B cell (primary cell): Measurements from ENCODE around the gene TFF1. TPM values are rescaled to one million over a fixed set of nuclear protein-coding genes. Genes with fewer than 3 reads are reported as not detected.

Experiments
- ATAC-seq: fragments of 200-7000 bp; cut with Tn5 transposase; one replicate; pipeline ENCODE4 v1.10.0; 2021; ENCODE audit warnings: low read depth, mild to moderate bottlenecking, moderate number of reproducible peaks, moderate library complexity
- CTCF ChIA-PET: fragments of 350-600 bp; sonication (Branson Sonifier 250); formaldehyde crosslinking; loops from one replicate; lab custom pipeline; 2021; ENCODE audit warnings: antibody characterized with exemption, inconsistent platforms; lab: Charles Lee
- POLR2A ChIA-PET: fragments of 350-600 bp; sonication (Branson Sonifier 250); formaldehyde crosslinking; loops from one replicate; lab custom pipeline; 2021; ENCODE audit warnings: antibody characterized with exemption; lab: Charles Lee
- DNase-seq: peaks from one replicate; pipeline ENCODE4 v3.0.0; 2013
- H2AFZ ChIP-seq: 2 replicates; pipeline ENCODE4 v1.6.1; 2012; ENCODE audit warnings: mild to moderate bottlenecking, low read depth, low read length; ENCODE audit not compliant: insufficient read depth, poor library complexity, severe bottlenecking
- H3K27ac ChIP-seq, 2 donors: 1 replicate in 1 of 2; 2 replicates in 1 of 2; pipeline ENCODE4 v1.5.1; 2012 to 2013; ENCODE audit warnings: low read length in 2 of 2, mild to moderate bottlenecking in 2 of 2, moderate library complexity in 1 of 2
- H3K27me3 ChIP-seq, 4 experiments: fragments of 200-600 bp in 1 of 4; sonication (generic) in 1 of 4; replicated peaks in 1 of 4; 1 replicate in 2 of 4; 2 replicates in 2 of 4; pipeline versions ENCODE4 v1.6.1 to v1.7.0; 2013 to 2016; ENCODE audit warnings: low read length in 3 of 4, mild to moderate bottlenecking in 2 of 4, mixed read lengths in 1 of 4, moderate library complexity in 1 of 4; ENCODE audit not compliant: insufficient read depth in 4 of 4, control insufficient read depth in 3 of 4; ENCODE audit errors: control extremely low read depth in 1 of 4
- H3K36me3 ChIP-seq, 2 experiments: replicated peaks in 1 of 2; 1 replicate in 1 of 2; 2 replicates in 1 of 2; pipeline versions ENCODE4 v1.6.1 to v1.7.1; 2013; ENCODE audit warnings: low read length in 1 of 2; ENCODE audit not compliant: insufficient read depth in 2 of 2, control insufficient read depth in 1 of 2; ENCODE audit errors: control extremely low read depth in 1 of 2, extremely low read depth in 1 of 2
- H3K4me1 ChIP-seq, 2 donors: fragments of 200-600 bp in 1 of 2; sonication (generic) in 1 of 2; 1 replicate in 1 of 2; 2 replicates in 1 of 2; pipeline versions ENCODE4 v1.5.1 to v1.6.1; 2013 to 2017; ENCODE audit warnings: low read length in 2 of 2; ENCODE audit not compliant: control insufficient read depth in 2 of 2, insufficient read depth in 2 of 2
- H3K4me2 ChIP-seq: replicated peaks from 2 replicates; pipeline ENCODE3; 2012; ENCODE audit warnings: mild to moderate bottlenecking, low read depth, low read length; ENCODE audit not compliant: poor library complexity, severe bottlenecking
- H3K4me3 ChIP-seq, 5 experiments: fragments of 200-600 bp in 1 of 5; sonication (generic) in 1 of 5; 1 replicate in 3 of 5; 2 replicates in 2 of 5; pipeline versions ENCODE4 v1.5.1 to v1.7.0; 2011 to 2016; ENCODE audit warnings: low read length in 4 of 5, mild to moderate bottlenecking in 4 of 5, low read depth in 2 of 5, control low read depth in 1 of 5, moderate library complexity in 1 of 5; ENCODE audit not compliant: insufficient read depth in 1 of 5; ENCODE audit errors: control extremely low read depth in 1 of 5, extremely low read depth in 1 of 5
- H3K79me2 ChIP-seq: fragments of 200-600 bp; sonication (generic); one replicate; pipeline ENCODE4 v1.6.0; 2016; ENCODE audit warnings: low read length; ENCODE audit not compliant: control insufficient read depth, insufficient read depth
- H3K9ac ChIP-seq: fragments of 200-600 bp; sonication (generic); 2 replicates; pipeline ENCODE4 v1.6.1; 2017; ENCODE audit warnings: mild to moderate bottlenecking, low read length, moderate library complexity
- H3K9me3 ChIP-seq, 3 donors: one replicate each; pipeline versions ENCODE4 v1.6.1 to v1.7.1; 2013; ENCODE audit warnings: low read length in 2 of 3; ENCODE audit not compliant: control insufficient read depth in 2 of 3, insufficient read depth in 1 of 3; ENCODE audit errors: control extremely low read depth in 1 of 3
- H4K20me1 ChIP-seq: 2 replicates; pipeline ENCODE4 v1.6.0; 2012; ENCODE audit warnings: mild to moderate bottlenecking, low read length; ENCODE audit not compliant: insufficient read depth, control insufficient read depth, poor library complexity, severe bottlenecking
- H3K27ac Mint-ChIP-seq: one replicate; pipeline ENCODE4 v1.8.0; 2021; ENCODE audit warnings: mixed read lengths
- H3K27me3 Mint-ChIP-seq: one replicate; pipeline ENCODE4 v1.8.0; 2021; ENCODE audit warnings: mixed read lengths
- H3K4me1 Mint-ChIP-seq: one replicate; pipeline ENCODE4 v1.8.0; 2021; ENCODE audit warnings: mixed read lengths
- H3K4me3 Mint-ChIP-seq: one replicate; pipeline ENCODE4 v1.8.0; 2021; ENCODE audit warnings: mixed read lengths
- H3K9me3 Mint-ChIP-seq: one replicate; pipeline ENCODE4 v1.8.0; 2022; ENCODE audit warnings: mixed read lengths; ENCODE audit not compliant: insufficient read depth
- CTCF ChIP-seq: fragments of 200-600 bp; IDR thresholded peaks from one replicate; pipeline ENCODE4 v1.8.0; 2022; ENCODE audit warnings: antibody characterized with exemption, mild to moderate bottlenecking
- EZH2 ChIP-seq: IDR thresholded peaks from 2 replicates; pipeline ENCODE4 v1.6.1; 2012; ENCODE audit warnings: borderline replicate concordance, low read depth, mild to moderate bottlenecking, moderate library complexity, low read length; ENCODE audit not compliant: insufficient read depth, poor library complexity, severe bottlenecking
- WGBS: methylation state at CpG from one replicate; pipeline ENCODE4 v1.1.5; 2013; ENCODE audit warnings: missing lambda C conversion rate; ENCODE audit not compliant: insufficient coverage; 5-methylcytosine and 5-hydroxymethylcytosine counted together
- intact Hi-C: fragments of 100-400 bp; cut with micrococcal nuclease; formaldehyde crosslinking; loops from one replicate; pipeline ENCODE4 v1.10.0; 2022
- polyA plus RNA-seq: library from polyadenylated mRNA; depleted of rRNA; stranded (reverse); fragments of >200 nt; gene quantifications from 2 replicates; pipeline ENCODE4 v1.2.3, GENCODE V29; 2012
- total RNA-seq, 2 donors: library from RNA; stranded (reverse); fragments of 120-200 nt in 1 of 2; gene quantifications; 1 replicate in 1 of 2; 2 replicates in 1 of 2; pipeline versions ENCODE4 v1.2.3 to v1.2.4, GENCODE V29; 2013 to 2022

The TFF1 gene
- total and polyA plus RNA-seq, 2 donors (not counting 1 experiment from before 2014, with no cell fraction given): not detected

- no peak overlapping the region for H3K27ac Mint-ChIP-seq
- Histone ChIP-seq H3K9me3 (no peaks in the 10 kb centered on the region), H3K9ac (no peak overlapping the region), H3K36me3 (no peaks in the 10 kb centered on the region), H3K4me3 (no peak overlapping the region), H4K20me1 (no peaks in the 10 kb centered on the region), H2AFZ (no peak overlapping the region), H3K79me2 (no peaks in the 10 kb centered on the region), H3K4me2 (no peak overlapping the region), H3K4me1 (peaks cover 12 to 16% of the 10 kb centered on the region in 2 donors), H3K27ac (no peak overlapping the region), H3K27me3 (peaks cover 0 to 5% (median 1%) of the 10 kb centered on the region in 4 experiments)
- TF ChIP-seq EZH2 (no peak), CTCF (no peak)
- ChIA-PET POLR2A (no interaction called here), CTCF (no interaction called here)
- WGBS: 81% methylated on average over 5 of the region's 8 CpGs
- DNase-seq: no peak
- H3K27me3 Mint-ChIP-seq: peaks cover 7% of the 10 kb centered on the region
- H3K9me3 Mint-ChIP-seq: no peaks in the 10 kb centered on the region
- no peak overlapping the region for H3K4me3 Mint-ChIP-seq
- intact Hi-C loops: no loop called here
- ATAC-seq: no peak
- peaks cover 15% of the 10 kb centered on the region for H3K4me1 Mint-ChIP-seq
These were observed 49.0 kb downstream of the TFF1 start for GRCh38 chr21:42317341-42317741.

GRCh38 chr21:42316891-42317290 is 49.4 kb downstream of the TFF1 start:
- no peak for TF ChIP-seq EZH2
- Mint-ChIP-seq H3K4me1 (peaks cover 15% of the 10 kb centered on the region), H3K4me3 (no peak overlapping the region), H3K9me3 (no peaks in the 10 kb centered on the region), H3K27ac (no peak overlapping the region), H3K27me3 (peaks cover 4% of the 10 kb centered on the region)
- ChIA-PET CTCF (no interaction called here), POLR2A (no interaction called here)
- Histone ChIP-seq H4K20me1 (no peaks in the 10 kb centered on the region), H3K27ac (no peak overlapping the region), H3K4me2 (no peak overlapping the region), H3K36me3 (no peaks in the 10 kb centered on the region), H3K4me3 (no peak overlapping the region), H3K27me3 (peaks cover 0 to 5% (median 1%) of the 10 kb centered on the region in 4 experiments), H3K9me3 (no peaks in the 10 kb centered on the region), H2AFZ (no peak overlapping the region), H3K4me1 (peaks cover 12 to 16% of the 10 kb centered on the region in 2 donors), H3K79me2 (no peaks in the 10 kb centered on the region), H3K9ac (no peak overlapping the region)
- ATAC-seq (no peak), DNase-seq (no peak)
- 94% methylated on average over 11 of the region's 16 CpGs for WGBS
- intact Hi-C loops: no loop called here
